Activated naive CD8-positive, alpha-beta T cell treated with anti-CD3 and anti-CD28 coated beads, Interleukin-2, amount 50 U/mL, for 24 hours (primary cell): ENCODE results near the gene PIP4K2A.

Experiments used
- ATAC-seq: fragments of 150-1000 bp; cut with Tn5 transposase; one replicate; pipeline ENCODE4 v1.10.0; 2021
- DNase-seq: peaks from one replicate; pipeline ENCODE4 v3.0.0; 2021
- H3K27ac Mint-ChIP-seq: one replicate; pipeline ENCODE4 v1.8.0; 2021; ENCODE audit warnings: mild to moderate bottlenecking, mixed read lengths
- H3K27me3 Mint-ChIP-seq: one replicate; pipeline ENCODE4 v1.8.0; 2021; ENCODE audit warnings: mixed read lengths
- H3K36me3 Mint-ChIP-seq: one replicate; pipeline ENCODE4 v1.8.0; 2021; ENCODE audit warnings: low read depth, mixed read lengths
- H3K4me1 Mint-ChIP-seq: one replicate; pipeline ENCODE4 v1.8.0; 2021; ENCODE audit warnings: mixed read lengths
- H3K4me3 Mint-ChIP-seq: one replicate; pipeline ENCODE4 v1.8.0; 2021; ENCODE audit warnings: mild to moderate bottlenecking, moderate library complexity, mixed read lengths
- H3K9me3 Mint-ChIP-seq: one replicate; pipeline ENCODE4 v1.8.0; 2021; ENCODE audit warnings: mixed read lengths

PIP4K2A gene

DNA sequence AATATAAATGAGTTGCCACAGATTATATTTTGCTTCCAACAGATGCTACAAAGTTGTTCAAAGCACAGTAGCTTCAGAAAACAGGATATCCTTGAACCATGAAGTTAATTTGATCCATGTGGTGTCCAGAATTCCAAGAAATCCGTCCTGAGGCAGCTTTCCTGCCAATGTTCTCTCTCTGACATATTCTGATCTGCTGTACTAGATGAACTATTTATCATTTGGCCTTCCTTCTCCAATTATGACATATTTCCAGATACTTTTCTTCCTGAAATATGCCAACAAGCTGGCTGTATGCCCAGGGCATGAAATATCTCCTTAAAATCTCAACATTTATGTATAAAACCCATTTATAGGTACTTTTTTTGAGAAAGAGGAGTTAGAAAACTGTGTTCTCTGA lies 227.9 kb downstream of the PIP4K2A start:
- ATAC-seq (no peak), DNase-seq (no peak)
- H3K4me1 Mint-ChIP-seq, result peaks cover 17% of the 10 kb centered on the region
- no peaks in the 10 kb centered on the region for H3K36me3 Mint-ChIP-seq
- H3K9me3 Mint-ChIP-seq, result no peaks in the 10 kb centered on the region
- H3K27me3 Mint-ChIP-seq, result peaks cover 18% of the 10 kb centered on the region
- H3K27ac Mint-ChIP-seq, result no peak overlapping the region
- H3K4me3 Mint-ChIP-seq, result no peak overlapping the region
